DMS53 treated with DMSO at 0.1 percent for 48 hours (cell line): ENCODE data around the gene GIPC1.

Experiments
- DNase-seq: peaks from one replicate; lab custom pipeline; 2025; ENCODE audit not compliant: unreplicated experiment; lab: John Stamatoyannopoulos, UW

The GIPC1 gene

GRCh38 chr19:14439014-14439413 lies 56.9 kb downstream of the GIPC1 start:
- no peak for DNase-seq

- no peak for DNase-seq
Measured at GRCh38 chr19:14437578-14438140, 58.3 kb downstream of the GIPC1 start.

GRCh38 chr19:14435320-14436050 lies 60.4 kb downstream of the GIPC1 start:
- no peak for DNase-seq

GRCh38 chr19:14434543-14435319 lies 61.2 kb downstream of the GIPC1 start:
- DNase-seq: no peak

GRCh38 chr19:14433554-14434501 lies 62.1 kb downstream of the GIPC1 start:
- DNase-seq: no peak

GRCh38 chr19:14432791-14433553 lies 63.0 kb downstream of the GIPC1 start, which contains the start of gene PKN1:
Gene PKN1, plus strand, starts transcription at chr19:14433306. Its CDS starts 216 bp downstream, at chr19:14433522.
- DNase-seq: peak; percentile 7

DNA sequence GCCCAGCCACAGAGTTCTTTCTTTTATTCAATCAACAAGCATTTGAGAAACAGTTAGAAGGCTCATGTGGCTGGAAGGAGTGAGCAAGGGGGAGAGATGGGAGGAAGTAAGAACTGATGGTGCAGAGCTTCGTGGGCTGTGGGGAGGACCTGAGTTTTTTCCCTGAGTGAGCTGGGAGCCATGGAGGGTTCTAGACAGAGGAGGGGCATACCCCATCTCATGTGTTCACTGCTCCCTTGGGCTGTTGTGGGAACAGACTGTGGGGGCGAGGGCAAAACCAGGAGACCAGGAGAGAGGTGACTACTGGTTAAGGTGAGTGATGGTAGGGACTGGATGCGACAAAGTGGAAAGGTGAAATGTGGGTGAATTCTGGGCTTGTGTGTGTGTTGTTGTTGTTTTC lies 65.2 kb downstream of the GIPC1 start:
- DNase-seq: no peak

DNA sequence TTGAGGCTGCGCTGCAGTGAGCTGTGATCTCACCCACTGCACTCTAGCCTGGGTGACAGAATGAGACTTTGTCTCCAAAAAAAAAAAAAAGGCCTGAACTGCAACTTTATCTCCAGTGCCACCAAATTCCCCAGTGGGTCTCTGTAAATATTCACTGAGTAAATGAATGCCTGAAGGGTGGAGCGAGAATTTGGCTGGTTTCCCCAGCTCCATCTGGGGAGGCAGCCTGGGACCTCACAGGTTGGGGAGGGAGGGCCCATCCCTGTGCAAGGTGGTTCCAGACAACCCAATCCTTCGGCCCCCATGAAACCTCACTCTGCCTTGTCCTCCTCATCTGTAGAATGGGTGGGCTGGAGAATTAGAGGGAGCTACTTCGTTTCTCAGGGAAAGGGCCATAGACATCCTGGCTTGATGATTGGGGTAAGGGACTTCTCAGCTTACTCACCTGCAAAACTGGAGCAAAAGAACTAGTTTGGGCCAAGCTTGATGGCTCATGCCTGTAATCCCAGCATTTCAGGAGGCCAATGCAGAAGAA lies 67.0 kb downstream of the GIPC1 start:
- DNase-seq: no peak
